ENCODE results near the gene CMTM8.
"Not testable (repeated sequence)": the region's sequence is repeated elsewhere in the genome, so short reads cannot be mapped to it uniquely, and the experiment has no call there.

The CMTM8 gene, protein sequence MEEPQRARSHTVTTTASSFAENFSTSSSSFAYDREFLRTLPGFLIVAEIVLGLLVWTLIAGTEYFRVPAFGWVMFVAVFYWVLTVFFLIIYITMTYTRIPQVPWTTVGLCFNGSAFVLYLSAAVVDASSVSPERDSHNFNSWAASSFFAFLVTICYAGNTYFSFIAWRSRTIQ

GRCh38 chr3:32238453-32239306 is at the start of gene CMTM8:
CMTM8 (plus strand) TSS chr3:32238680; CDS start chr3:32238973, 293 bp downstream.
- no peak for DNase-seq (ENCODE audit: low read depth in 2 of 2)

- no peak for DNase-seq (ENCODE audit: low read depth in 2 of 2)
Measured at GRCh38 chr3:32189693-32190092, 48.8 kb upstream of the CMTM8 start.

GRCh38 chr3:32190556-32190955 is 47.9 kb upstream of the CMTM8 start:
- not testable (repeated sequence) for DNase-seq (ENCODE audit: low read depth in 2 of 2)

- DNase-seq (ENCODE audit: low read depth in 2 of 2) = no peak
Measured at GRCh38 chr3:32193101-32193500, 45.4 kb upstream of the CMTM8 start.

- DNase-seq (ENCODE audit: low read depth in 2 of 2) = no peak
Measured at GRCh38 chr3:32194653-32195052, 43.8 kb upstream of the CMTM8 start.

DNA sequence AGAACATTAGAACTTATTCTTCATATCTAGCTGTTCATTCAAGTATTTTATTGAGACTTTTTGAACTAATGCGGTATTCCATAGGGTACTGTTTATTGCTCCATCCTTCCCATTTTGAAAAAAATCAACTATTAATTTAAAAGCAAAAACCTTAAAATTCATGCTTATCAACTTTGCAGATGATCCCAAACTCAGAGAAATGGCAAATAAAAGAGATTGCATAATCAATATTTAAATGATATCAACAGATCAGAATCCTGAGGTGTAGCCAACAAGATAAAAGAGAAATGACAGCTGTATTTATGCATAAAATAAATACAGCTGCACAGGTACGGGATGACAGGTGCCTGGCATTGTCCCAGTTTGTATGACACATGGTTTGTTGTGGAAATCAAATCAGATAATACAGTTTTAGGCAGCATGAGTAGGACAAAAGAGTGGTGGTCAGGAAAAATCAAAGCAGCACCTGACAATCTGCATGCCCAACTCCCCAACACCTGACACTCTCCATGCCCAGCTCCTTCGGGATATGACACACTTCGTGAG is 42.4 kb upstream of the CMTM8 start:
- no peak for DNase-seq (ENCODE audit: low read depth in 2 of 2)

GRCh38 chr3:32197991-32198390 is 40.5 kb upstream of the CMTM8 start:
- DNase-seq (ENCODE audit: low read depth in 2 of 2) = no peak

- DNase-seq (ENCODE audit: low read depth in 2 of 2) = no peak
Measured at GRCh38 chr3:32198714-32199113, 39.8 kb upstream of the CMTM8 start.

DNA sequence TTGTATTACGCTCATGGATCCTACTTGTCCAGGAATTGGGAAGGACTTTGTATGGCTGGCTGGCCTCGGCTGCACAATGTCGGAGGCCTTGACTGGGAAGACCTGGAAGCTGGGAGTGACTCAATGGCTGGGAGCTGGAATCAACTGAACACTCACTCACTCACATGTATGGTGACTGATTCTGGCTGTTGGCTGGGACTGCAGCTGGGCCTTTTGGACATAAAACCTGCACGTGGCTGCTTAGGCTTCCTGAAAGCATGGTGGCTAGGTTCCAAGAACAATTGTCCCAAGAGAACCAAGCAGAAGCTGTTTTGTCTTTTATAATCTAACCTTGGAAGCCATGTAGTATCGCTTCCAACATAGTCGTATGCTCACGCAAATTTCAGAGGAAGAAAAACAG is 38.0 kb upstream of the CMTM8 start:
- no peak for DNase-seq (ENCODE audit: low read depth in 2 of 2)

- no peak for DNase-seq (ENCODE audit: low read depth in 2 of 2)
Measured at GRCh38 chr3:32200992-32201758, 37.3 kb upstream of the CMTM8 start.

GRCh38 chr3:32202496-32202895 is 36.0 kb upstream of the CMTM8 start:
- DNase-seq (ENCODE audit: low read depth in 2 of 2) = no peak

DNA sequence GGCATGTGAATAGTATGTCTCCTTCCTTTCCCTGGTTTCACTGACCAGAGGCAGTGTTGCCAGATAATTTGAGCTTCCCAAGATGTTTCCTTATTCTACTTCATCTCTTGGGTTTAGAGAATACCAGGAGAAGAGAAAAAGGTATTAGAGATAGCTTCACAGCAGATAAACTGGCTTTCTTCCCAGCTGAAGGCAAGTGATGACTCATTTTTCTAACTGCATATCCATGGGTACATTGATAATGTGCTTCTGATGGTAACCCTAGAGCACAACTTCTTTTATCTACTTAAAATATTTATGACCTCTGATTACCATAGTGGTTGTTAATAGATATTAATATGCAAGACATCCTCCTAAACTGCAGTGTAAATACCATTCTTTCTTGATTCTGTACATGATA is 34.6 kb upstream of the CMTM8 start:
- DNase-seq (ENCODE audit: low read depth in 2 of 2) = no peak

GRCh38 chr3:32208447-32208846 is 30.0 kb upstream of the CMTM8 start:
- DNase-seq (ENCODE audit: low read depth in 2 of 2) = no peak

DNA sequence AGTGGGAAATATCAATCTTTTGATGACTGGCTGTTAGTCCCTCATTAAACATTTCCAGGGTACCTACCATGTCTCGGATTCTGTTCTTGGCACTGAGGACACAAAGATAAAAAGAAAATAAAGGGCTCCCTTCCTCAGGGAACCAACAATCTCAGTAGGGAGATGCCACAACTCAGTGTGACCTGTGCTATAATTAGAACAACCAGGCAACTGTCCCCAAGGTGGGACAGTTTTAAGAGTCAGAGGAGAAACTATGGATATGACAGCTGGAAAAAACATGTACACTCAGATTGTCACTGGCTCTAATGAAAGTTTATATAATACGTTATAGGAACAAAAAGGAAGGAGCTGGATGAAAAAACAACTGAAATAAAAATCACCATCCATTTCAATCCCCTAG is 23.3 kb upstream of the CMTM8 start:
- no peak for DNase-seq (ENCODE audit: low read depth in 2 of 2)

GRCh38 chr3:32216172-32216783 is 22.2 kb upstream of the CMTM8 start:
- no peak for DNase-seq (ENCODE audit: low read depth in 2 of 2)

- DNase-seq (ENCODE audit: low read depth in 2 of 2) = no peak
Measured at GRCh38 chr3:32217339-32217738, 21.1 kb upstream of the CMTM8 start.

DNA sequence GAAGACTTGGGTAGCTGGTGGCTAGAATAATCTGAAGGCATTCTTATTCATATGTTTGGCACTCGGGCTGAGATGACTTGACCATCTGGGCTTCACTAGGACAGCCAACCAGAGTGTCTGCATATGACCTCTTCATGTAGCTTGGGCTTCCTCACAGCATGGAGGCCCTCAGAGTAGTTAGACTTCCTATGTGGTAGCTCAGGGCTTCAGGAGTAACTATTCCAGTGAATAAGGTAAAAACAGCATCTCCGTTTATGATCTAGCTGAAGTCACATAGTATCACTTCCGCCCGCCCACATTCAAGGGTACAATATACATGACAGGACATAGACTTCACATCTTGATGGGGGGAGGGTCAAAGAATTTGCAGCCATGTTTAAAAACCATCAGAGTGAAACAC is 18.9 kb upstream of the CMTM8 start:
- no peak for DNase-seq (ENCODE audit: low read depth in 2 of 2)

GRCh38 chr3:32220006-32220405 is 18.5 kb upstream of the CMTM8 start:
- no peak for DNase-seq (ENCODE audit: low read depth in 2 of 2)

GRCh38 chr3:32222950-32223349 is 15.5 kb upstream of the CMTM8 start:
- no peak for DNase-seq (ENCODE audit: low read depth in 2 of 2)

- no peak for DNase-seq (ENCODE audit: low read depth in 2 of 2)
Measured at GRCh38 chr3:32224016-32224516, 14.4 kb upstream of the CMTM8 start.

- peak; percentile 31 to 35 for DNase-seq (ENCODE audit: low read depth in 2 of 2)
Measured at GRCh38 chr3:32226875-32227500, 11.5 kb upstream of the CMTM8 start.
